Spleen (tissue), 13 donors: ENCODE measurements around the gene CACNA2D4. TPM values are rescaled to one million over a fixed set of nuclear protein-coding genes. Genes with fewer than 3 reads are reported as not detected.
A peak's percentile ranks its signal among the peaks of the same experiment; 100 is the strongest.

Experiments used
- DNase-seq: peaks from one replicate; pipeline ENCODE4 v3.0.0-alpha.2; 2020
- H3K27ac ChIP-seq, 8 donors: fragments of 200-600 bp; sonication (generic) in 7 of 8; 1 replicate in 4 of 8; 2 replicates in 4 of 8; pipeline versions ENCODE4 v1.5.0 to v1.8.0; 2016 to 2021; ENCODE audit warnings: inconsistent platforms in 4 of 8, mild to moderate bottlenecking in 4 of 8, moderate library complexity in 1 of 8
- H3K27me3 ChIP-seq, 7 donors: fragments of 200-600 bp; sonication (generic) in 6 of 7; replicated peaks in 1 of 7; 1 replicate in 4 of 7; 2 replicates in 3 of 7; pipeline versions ENCODE4 v1.5.0 to v1.8.0; 2016 to 2021; ENCODE audit warnings: inconsistent platforms in 3 of 7, mild to moderate bottlenecking in 1 of 7
- H3K36me3 ChIP-seq, 6 donors: fragments of 200-600 bp; sonication (generic) in 5 of 6; 1 replicate in 4 of 6; 2 replicates in 2 of 6; pipeline versions ENCODE4 v1.5.0 to v1.8.0; 2016 to 2021; ENCODE audit warnings: inconsistent platforms in 2 of 6
- H3K4me1 ChIP-seq, 6 donors: fragments of 200-600 bp; sonication (generic) in 5 of 6; 1 replicate in 3 of 6; 2 replicates in 3 of 6; pipeline versions ENCODE4 v1.5.0 to v1.8.0; 2016 to 2021; ENCODE audit warnings: inconsistent platforms in 3 of 6
- H3K4me3 ChIP-seq, 8 donors: fragments of 200-600 bp; sonication (generic) in 7 of 8; 1 replicate in 4 of 8; 2 replicates in 4 of 8; pipeline versions ENCODE4 v1.5.0 to v1.8.0; 2016 to 2021; ENCODE audit warnings: inconsistent platforms in 4 of 8, mild to moderate bottlenecking in 4 of 8, moderate library complexity in 2 of 8
- H3K9me3 ChIP-seq, 8 donors: fragments of 200-600 bp; sonication (generic) in 7 of 8; 1 replicate in 4 of 8; 2 replicates in 4 of 8; pipeline versions ENCODE4 v1.5.0 to v1.8.0; 2016 to 2021; ENCODE audit warnings: inconsistent platforms in 4 of 8
- POLR2A ChIP-seq, 3 donors: fragments of 450-650 bp; IDR thresholded peaks; one replicate each; pipeline ENCODE4 v1.5.1; 2017; ENCODE audit warnings: antibody characterized with exemption in 3 of 3, mild to moderate bottlenecking in 1 of 3
- POLR2AphosphoS5 ChIP-seq, 3 donors: sonication (generic); formaldehyde crosslinking; IDR thresholded peaks; one replicate each; pipeline ENCODE4 v1.5.1; 2017; ENCODE audit warnings: antibody characterized with exemption in 3 of 3
- WGBS, 5 donors: extraction: QIAGEN DNeasy Blood & Tissue Kit in 3 of 5; methylation state at CpG; one replicate each; pipeline versions ENCODE4 v1.1.5 to v1.1.7; 2013 to 2018; 5-methylcytosine and 5-hydroxymethylcytosine counted together
- intact Hi-C: fragments of 100-400 bp; cut with DNase I; formaldehyde crosslinking; loops from one replicate; pipeline ENCODE4 v1.15.0; 2023; ENCODE audit warnings: low total_unique reads
- long read RNA-seq, 2 donors: transcript quantifications; one replicate each; lab custom pipeline, GENCODE V29; 2026
- polyA plus RNA-seq, 3 donors: library from polyadenylated mRNA; stranded (reverse); fragments of 200-250 nt; gene quantifications; one replicate each; pipeline ENCODE4 v1.2.1, GENCODE V29; 2013
- total RNA-seq, 7 donors: library from RNA; depleted of rRNA in 3 of 7; stranded (reverse); fragments of >200 nt in 3 of 7; fragmentation: NEBNext Ultra II Directional in 4 of 7; extraction: Animal tissue kit (Norgen Biotek cat#: 25700) in 4 of 7; gene quantifications; one replicate each; pipeline versions ENCODE4 v1.1.0 to v1.2.1, GENCODE V29; 2016 to 2021
- TF ChIP-seq, protein P1 (sequence below), 11 experiments: fragments of 200-600 bp in 7 of 11; fragments of 450-650 bp in 4 of 11; sonication (generic) in 4 of 11; IDR thresholded peaks in 8 of 11; conservative IDR thresholded peaks in 3 of 11; 1 replicate in 7 of 11; 2 replicates in 4 of 11; pipeline versions ENCODE4 v1.4.0 to v1.8.0; 2016 to 2021; ENCODE audit warnings: antibody characterized with exemption in 11 of 11, inconsistent platforms in 4 of 11, mild to moderate bottlenecking in 1 of 11
- donor health status: healthy with polysubstance abuse.
- donor health status: DM: no; HTN: no; CAD: no; lungs with moderate emphysema.
- donor health status: DM: no; HTN: no; CAD: no.
- donor health status: Bipolar disorder and iron deficiency.
- donor health status: healthy.
- donor health status: DM: no; HTN: no; CAD: no.
- donor health status: DM: yes; HTN: yes; CAD: no.

Gene CACNA2D4, protein sequence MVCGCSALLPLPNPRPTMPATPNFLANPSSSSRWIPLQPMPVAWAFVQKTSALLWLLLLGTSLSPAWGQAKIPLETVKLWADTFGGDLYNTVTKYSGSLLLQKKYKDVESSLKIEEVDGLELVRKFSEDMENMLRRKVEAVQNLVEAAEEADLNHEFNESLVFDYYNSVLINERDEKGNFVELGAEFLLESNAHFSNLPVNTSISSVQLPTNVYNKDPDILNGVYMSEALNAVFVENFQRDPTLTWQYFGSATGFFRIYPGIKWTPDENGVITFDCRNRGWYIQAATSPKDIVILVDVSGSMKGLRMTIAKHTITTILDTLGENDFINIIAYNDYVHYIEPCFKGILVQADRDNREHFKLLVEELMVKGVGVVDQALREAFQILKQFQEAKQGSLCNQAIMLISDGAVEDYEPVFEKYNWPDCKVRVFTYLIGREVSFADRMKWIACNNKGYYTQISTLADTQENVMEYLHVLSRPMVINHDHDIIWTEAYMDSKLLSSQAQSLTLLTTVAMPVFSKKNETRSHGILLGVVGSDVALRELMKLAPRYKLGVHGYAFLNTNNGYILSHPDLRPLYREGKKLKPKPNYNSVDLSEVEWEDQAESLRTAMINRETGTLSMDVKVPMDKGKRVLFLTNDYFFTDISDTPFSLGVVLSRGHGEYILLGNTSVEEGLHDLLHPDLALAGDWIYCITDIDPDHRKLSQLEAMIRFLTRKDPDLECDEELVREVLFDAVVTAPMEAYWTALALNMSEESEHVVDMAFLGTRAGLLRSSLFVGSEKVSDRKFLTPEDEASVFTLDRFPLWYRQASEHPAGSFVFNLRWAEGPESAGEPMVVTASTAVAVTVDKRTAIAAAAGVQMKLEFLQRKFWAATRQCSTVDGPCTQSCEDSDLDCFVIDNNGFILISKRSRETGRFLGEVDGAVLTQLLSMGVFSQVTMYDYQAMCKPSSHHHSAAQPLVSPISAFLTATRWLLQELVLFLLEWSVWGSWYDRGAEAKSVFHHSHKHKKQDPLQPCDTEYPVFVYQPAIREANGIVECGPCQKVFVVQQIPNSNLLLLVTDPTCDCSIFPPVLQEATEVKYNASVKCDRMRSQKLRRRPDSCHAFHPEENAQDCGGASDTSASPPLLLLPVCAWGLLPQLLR
- total RNA-seq: 10 to 100 TPM in 3 of 7 donors, 1 to 10 TPM in 4; 3.3 to 11.8 (median 10.0) TPM
- 1 to 10 TPM; 3.4 to 5.0 (median 4.9) TPM for polyA plus RNA-seq
- long read RNA-seq, donor 1, partial matches to known transcripts: 0 of 1 reads
- long read RNA-seq, donor 1, other reads (novel, unspliced or antisense): 0 of 1 reads
- long read RNA-seq, donor 2, partial matches to known transcripts: 0 of 2 reads
- long read RNA-seq, donor 2, other reads (novel, unspliced or antisense): 0 of 2 reads

DNA sequence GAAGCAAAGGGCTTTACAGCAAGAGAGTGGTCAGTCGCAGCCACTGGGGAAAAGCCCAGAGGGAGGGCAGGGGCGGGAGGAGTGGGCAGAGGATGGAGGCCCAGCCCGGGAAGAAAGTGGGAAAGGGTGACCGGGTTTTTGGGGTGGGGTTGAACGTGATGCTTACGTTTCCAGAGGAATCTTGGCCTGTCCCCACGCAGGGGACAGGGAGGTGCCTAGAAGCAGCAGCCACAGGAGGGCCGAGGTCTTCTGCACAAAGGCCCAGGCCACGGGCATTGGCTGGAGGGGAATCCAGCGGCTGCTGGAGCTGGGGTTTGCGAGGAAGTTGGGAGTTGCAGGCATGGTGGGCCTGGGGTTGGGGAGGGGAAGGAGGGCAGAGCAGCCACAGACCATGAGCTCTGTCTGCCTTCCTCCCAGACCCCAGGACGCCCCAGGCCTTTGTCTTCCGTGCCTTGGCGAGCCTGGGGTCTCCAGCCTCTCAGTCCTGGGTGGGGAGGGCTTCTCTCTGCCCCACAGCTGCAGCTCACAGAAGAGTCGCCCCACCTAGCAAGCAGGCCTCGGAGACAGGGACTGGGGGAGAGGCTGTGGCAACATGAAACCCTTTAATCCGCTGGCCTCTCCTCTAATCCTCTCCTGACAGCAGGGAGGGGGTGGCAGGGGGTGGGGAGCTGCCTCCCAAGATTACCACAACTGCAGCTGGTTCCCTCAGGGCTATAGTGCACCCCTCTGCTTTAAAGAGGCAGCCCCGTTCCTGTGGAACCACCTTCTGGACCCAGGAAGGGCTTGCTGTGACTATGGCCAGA is at the start of gene CACNA2D4:
CACNA2D4 (minus strand) TSS at position 572 of the 803 bp plus-strand sequence; CDS start at position 393, 179 bp downstream.
- Histone ChIP-seq H3K27me3 (peaks cover 0 to 6% (median 0%) of the 10 kb centered on the region in 7 donors), H3K4me3 (peak within 1 kb of the TSS in 7 of 8 donors; percentile 4 to 64 (median 28)), H3K36me3 (no peaks in the 10 kb centered on the region), H3K9me3 (no peaks in the 10 kb centered on the region), H3K4me1 (peaks cover 0 to 71% (median 23%) of the 10 kb centered on the region in 6 donors), H3K27ac (peak within 1 kb of the TSS; percentile 35 to 85 (median 70))
- peak; percentile 82 for DNase-seq
- 45 to 62% (median 56%) methylated on average over 12 to 18 of the region's 18 CpGs for WGBS, 5 donors
- intact Hi-C loops: no loop called here
- TF ChIP-seq POLR2AphosphoS5 (IDR thresholded peaks at IDR 0.05): no peak
- no peak for TF ChIP-seq POLR2A (IDR thresholded peaks at IDR 0.05)
- TF ChIP-seq, protein P1, sequence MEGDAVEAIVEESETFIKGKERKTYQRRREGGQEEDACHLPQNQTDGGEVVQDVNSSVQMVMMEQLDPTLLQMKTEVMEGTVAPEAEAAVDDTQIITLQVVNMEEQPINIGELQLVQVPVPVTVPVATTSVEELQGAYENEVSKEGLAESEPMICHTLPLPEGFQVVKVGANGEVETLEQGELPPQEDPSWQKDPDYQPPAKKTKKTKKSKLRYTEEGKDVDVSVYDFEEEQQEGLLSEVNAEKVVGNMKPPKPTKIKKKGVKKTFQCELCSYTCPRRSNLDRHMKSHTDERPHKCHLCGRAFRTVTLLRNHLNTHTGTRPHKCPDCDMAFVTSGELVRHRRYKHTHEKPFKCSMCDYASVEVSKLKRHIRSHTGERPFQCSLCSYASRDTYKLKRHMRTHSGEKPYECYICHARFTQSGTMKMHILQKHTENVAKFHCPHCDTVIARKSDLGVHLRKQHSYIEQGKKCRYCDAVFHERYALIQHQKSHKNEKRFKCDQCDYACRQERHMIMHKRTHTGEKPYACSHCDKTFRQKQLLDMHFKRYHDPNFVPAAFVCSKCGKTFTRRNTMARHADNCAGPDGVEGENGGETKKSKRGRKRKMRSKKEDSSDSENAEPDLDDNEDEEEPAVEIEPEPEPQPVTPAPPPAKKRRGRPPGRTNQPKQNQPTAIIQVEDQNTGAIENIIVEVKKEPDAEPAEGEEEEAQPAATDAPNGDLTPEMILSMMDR (IDR thresholded peaks at IDR 0.05 in 8 of 11, conservative IDR thresholded peaks at IDR 0.05 in 3 of 11): no peak

DNA sequence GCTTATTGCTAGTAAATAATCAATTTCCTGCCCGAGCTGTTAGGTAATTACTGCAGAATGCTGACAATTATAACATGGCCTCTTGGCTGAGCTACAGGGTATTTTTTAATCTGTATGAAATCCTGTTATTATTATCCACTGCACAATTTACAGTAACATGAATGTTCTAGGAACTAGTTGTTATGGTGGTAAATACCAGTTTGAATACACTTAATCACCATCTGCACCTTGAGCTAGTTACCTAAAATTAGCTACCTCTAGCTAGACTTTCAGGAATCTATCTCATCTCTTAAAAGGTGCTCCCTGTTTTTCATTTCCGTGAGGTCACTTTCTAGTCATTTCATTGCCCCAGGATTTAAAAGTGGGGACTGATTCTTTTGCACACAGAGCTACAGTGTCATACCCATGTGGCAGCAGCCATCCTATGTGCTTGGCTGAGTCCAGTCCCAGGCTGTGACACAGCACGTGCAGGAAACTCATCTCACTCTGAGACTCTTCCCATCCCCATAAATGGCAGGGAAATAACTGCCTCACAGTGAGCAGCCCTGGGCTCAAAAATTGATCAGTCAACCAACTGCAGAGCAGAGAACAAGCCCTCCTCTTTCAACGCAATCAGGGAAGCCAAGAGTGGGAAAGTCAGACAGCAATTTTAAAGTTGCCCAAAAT is 48.2 kb upstream of the CACNA2D4 start:
- no peak for DNase-seq
- intact Hi-C loops: no loop called here
- no peaks in the 10 kb centered on the region for H3K27me3 ChIP-seq
- peaks cover 0 to 5% (median 0%) of the 10 kb centered on the region in 6 donors for H3K4me1 ChIP-seq
- peaks cover 0 to 65% (median 21%) of the 10 kb centered on the region in 6 donors for H3K36me3 ChIP-seq
- no peak overlapping the region for H3K4me3 ChIP-seq
- no peaks in the 10 kb centered on the region for H3K9me3 ChIP-seq
- TF ChIP-seq POLR2A (IDR thresholded peaks at IDR 0.05) (no peak), POLR2AphosphoS5 (IDR thresholded peaks at IDR 0.05) (no peak)
- TF ChIP-seq, protein P1 (IDR thresholded peaks at IDR 0.05 in 8 of 11, conservative IDR thresholded peaks at IDR 0.05 in 3 of 11): no peak
- no peak overlapping the region for H3K27ac ChIP-seq
- 84 to 95% (median 92%) methylated on average over 4 of the region's 4 CpGs for WGBS, 5 donors

DNA sequence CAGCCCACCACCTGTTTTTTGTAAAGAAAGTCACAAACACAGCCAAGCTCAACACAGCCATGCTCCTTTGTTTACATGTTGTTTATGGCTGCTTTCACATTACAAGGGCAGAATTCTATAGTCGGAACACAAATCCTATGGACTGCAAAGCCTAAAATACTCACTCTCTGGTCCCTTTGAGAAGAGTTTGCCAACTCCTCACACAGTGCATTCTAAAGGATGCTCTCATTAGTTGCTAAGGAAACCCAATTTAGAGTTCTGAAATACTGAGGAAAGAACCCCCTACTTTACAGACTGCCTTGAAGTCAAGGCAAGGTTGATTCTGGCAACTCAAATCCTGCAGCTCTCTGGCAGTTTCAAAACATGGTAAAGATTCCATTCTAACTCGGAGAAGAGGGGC is 47.5 kb upstream of the CACNA2D4 start:
- Histone ChIP-seq H3K27me3 (no peaks in the 10 kb centered on the region), H3K4me1 (peaks cover 0 to 3% (median 0%) of the 10 kb centered on the region in 6 donors), H3K36me3 (peaks cover 0 to 73% (median 21%) of the 10 kb centered on the region in 6 donors), H3K27ac (no peak overlapping the region), H3K4me3 (no peak overlapping the region), H3K9me3 (no peaks in the 10 kb centered on the region)
- DNase-seq: no peak
- TF ChIP-seq, protein P1 (IDR thresholded peaks at IDR 0.05 in 8 of 11, conservative IDR thresholded peaks at IDR 0.05 in 3 of 11): no peak
- TF ChIP-seq POLR2A (IDR thresholded peaks at IDR 0.05): no peak
- TF ChIP-seq POLR2AphosphoS5 (IDR thresholded peaks at IDR 0.05): no peak
- intact Hi-C loops: no loop called here
- WGBS, 5 donors: 90 to 97% (median 93%) methylated on average over 2 of the region's 2 CpGs
